GM18505 (cell line): Measurements from ENCODE around the gene CAPN1.
A peak's percentile ranks its signal among the peaks of the same experiment; 100 is the strongest.
"Not testable (repeated sequence)": the region's sequence is repeated elsewhere in the genome, so short reads cannot be mapped to it uniquely, and the experiment has no call there.

Experiments used
- ATAC-seq: cut with Tn5 transposase; IDR thresholded peaks from one replicate; pipeline ENCODE4 v1.9.1; 2021; ENCODE audit not compliant: unreplicated experiment
- POLR2A ChIP-seq: IDR thresholded peaks from 4 replicates; pipeline ENCODE4 v1.6.1; 2011; ENCODE audit warnings: borderline replicate concordance; ENCODE audit not compliant: insufficient read depth, insufficient read length; ENCODE audit errors: extremely low read depth

CAPN1 gene

DNA sequence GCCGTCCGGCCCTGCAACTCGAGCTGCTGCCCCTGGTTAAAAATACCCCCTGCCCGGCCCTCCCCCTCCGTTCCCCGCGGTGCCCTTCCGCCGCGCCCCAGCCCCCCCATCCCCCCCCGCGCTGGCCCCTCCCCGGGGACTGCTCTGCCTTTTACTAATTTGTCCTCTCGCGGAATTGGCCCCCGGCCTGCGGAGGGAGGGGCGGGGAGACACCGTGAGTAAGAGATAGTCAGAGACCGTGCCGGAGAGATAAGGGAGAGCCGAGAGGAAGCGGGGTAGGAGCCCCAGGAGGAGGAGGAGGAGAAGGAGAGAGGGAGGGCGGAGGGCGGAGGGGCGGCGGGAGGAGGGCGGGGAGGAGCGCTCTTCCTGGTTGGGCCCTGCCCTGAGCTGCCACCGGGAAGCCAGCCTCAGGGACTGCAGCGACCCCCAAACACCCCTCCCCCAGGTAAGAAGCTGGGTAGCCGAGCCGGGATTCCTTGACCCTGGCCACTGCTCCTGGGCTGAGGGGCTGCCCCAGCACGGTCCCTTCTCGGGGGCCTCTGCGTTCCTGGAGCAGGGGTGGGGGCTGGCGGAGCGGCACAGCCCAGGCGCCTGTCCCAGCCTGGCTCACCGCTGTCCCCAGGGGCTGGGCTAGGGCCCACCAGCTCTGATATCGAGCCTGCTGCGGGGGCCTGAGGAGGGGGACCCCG, at the start of gene CAPN1:
Gene CAPN1 (plus strand): TSS at position 360 of the 689 bp plus-strand sequence. CDS start 774 bp downstream, outside the sequence.
- TF ChIP-seq POLR2A, result peak; percentile 21
- ATAC-seq, result peak; percentile 38

DNA sequence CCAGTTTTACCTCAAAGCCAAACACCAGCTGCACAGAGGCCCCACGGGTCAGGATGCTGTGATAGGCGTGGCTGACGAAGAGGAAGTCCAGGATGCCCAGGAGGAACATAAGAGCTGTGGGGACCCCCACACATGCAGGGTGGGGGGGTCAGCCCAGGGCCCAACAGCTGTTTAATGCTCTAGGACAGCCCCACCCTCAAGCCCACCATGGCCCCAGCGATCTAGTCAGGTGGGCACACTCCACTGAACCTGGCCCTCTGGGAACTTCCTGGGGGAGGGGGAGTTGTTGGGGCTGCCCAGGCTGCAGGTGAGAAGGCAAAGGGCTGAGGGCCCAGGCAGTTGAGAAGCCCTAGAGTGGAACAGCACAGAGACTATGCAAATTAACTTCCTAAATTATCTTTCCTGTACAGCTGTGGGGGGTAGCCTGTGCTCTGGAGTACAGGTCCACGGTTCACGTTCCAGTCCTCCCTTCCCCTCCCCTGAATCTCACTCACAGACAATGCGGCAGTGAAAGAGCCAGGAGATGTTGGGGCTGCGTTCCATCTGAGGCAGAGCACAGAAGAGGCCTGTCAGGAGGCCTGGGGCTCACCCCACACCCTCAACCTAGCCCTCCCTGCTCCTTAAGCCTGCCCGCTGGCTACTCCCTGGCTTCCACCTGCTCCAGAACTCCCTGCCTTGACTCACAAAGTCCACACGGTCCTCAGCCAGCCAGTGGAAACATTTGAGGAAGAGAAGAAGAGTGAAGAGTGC, 49.3 kb upstream of the CAPN1 start:
- TF ChIP-seq POLR2A, result peak; percentile 76
- ATAC-seq, result no peak

DNA sequence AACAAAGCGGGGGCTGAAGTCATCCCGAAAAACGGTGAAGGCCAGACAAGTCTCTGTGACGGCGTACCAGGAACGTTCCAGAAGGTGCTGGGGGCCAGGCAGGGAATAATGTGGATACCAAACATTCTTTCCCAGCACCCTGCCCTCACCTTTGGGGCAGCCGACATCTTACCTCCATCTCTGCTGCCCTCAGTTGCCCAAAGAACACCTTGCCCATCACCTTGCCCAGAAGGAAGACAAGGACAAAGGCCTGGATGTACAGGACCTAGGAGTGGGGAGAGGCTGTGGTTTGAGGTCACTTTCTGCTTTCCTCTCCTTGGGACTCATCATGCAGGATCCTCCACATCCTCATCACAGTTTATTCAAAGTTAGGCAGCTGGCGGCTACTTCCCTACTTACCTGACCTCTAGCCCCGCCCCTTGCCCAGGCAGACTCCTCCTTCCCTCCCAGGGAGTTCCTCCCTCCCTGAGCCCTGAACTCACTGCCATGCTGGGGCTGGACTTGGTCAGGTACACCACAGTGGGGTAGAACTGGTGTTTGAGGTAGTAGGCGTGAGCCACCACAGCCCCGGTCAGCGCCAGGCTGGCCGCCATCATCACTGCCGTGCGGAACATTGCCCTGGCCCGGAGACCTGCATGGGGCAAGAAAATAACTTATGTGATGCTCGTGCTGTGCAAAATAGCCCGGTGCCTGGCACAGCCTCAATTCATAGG, 48.6 kb upstream of the CAPN1 start:
- ATAC-seq, result no peak
- peak; percentile 66 for TF ChIP-seq POLR2A

DNA sequence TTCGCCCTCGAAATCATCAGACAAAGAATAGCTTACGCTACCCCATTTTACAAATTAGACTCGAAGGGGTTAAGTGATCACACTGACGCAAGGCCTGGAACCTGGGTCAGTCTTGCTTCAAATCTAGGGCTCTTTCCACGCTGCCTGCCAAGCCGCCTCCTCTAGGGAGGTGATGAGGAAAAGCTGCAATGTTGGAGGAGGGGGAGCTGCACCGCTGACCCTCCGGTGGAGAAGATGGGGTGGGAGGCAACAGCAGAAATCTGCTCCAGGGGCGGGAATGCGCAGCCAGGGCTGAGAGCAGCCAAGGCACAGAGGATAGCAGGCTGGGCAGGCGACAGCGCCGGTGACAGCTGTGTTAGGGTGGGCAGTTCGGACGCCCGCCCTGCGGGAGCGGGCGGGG, 48.0 kb upstream of the CAPN1 start:
- ATAC-seq, result no peak
- no peak for TF ChIP-seq POLR2A

DNA sequence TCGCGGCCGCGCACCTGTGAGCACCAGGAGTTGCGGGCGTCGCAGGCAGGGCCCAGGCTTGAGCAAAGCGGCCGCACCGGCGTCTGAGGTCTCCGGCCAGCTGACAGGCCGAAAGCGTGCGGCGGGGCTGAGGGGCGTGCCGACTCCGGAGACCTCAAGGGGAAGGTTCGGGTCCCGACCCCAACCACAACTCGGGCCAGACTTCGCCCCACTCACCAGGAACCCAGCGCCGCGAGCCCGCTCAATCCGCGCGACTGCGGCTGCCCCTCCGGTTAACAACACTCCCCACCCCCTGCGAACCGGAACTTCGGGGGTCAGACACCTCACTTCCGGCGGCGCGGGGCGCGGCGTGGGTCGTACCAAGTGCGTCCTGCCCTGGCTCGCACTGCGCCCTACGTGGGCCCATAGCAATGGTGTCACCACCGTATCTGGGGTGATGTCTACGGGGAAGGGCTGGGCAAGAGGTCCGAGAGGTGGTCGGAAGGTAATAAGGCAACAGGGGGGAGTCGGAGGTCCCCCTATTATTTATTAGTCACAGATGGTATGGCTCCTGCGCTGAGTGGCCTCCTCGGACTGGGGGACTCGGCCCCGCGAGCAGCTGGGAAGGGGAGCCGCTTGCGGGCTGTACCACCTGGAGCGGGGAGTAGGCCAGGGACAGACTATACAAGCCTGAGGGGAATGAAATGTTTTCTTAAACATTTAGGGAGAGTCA, 47.3 kb upstream of the CAPN1 start, which contains the start of gene SYVN1:
Gene SYVN1 (minus strand): TSS at position 280 of the 712 bp plus-strand sequence. CDS start 918 bp downstream, outside the sequence.
- ATAC-seq, result peak; percentile 54
- peak; percentile 90 for TF ChIP-seq POLR2A

DNA sequence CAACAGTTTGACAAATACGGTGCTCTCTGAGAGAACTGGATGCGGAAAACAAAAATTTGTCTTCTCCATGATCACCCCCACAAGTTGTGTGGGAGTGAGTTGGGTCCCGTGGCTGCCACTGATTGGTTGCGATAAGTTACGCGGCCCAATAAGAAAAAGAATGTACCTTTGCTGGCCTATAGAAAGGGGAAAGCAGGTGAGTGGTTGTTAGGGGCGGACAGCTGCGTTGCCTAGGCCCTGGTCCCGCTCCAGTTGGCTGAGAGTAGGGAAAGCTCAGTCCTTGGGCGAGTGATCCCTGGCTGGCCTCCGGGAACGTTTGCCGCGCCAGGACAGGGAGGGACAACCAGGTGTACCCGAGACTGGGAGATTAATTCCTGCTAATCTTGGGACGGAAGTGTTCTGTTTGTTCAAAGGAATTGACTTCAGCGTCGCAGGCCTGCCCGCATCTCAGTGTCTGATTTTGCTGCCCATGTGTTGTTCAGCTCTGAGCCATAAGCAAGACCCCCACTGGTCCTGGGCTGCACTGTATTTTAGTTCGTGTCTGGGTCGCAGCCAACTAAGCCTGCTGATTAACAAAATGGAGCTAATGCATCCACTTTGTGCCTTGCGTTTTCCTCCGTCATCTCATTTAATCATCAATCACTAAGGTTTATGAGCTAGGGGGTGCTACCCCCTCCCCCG, 46.6 kb upstream of the CAPN1 start:
- peak; percentile 56 for ATAC-seq
- peak; percentile 70 for TF ChIP-seq POLR2A

DNA sequence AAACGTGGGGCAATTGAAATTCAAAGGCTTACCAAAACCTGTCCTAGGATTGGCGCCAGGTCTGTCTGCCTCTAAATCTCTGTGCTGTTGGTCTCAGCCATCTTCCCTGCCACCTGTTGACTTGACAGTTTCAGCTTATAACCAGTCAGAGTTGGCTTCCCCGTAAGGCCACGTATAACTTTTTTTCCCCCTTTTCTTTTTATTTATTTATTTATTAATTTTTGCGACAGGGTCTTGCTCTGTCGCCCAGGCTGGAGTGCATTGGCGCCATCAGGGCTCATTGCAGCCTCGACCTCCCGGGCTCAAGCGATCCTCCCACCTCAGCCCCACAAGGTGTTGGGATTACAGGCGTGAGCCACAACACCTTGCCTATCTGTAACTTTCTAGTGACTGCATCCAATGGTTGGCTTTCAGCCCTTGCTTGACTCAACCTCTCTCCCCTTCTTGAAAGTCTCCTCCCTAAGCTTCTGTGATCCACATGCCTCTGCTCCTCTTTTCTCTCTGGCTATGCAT, 46.0 kb upstream of the CAPN1 start:
- ATAC-seq, result no peak
- no peak for TF ChIP-seq POLR2A

DNA sequence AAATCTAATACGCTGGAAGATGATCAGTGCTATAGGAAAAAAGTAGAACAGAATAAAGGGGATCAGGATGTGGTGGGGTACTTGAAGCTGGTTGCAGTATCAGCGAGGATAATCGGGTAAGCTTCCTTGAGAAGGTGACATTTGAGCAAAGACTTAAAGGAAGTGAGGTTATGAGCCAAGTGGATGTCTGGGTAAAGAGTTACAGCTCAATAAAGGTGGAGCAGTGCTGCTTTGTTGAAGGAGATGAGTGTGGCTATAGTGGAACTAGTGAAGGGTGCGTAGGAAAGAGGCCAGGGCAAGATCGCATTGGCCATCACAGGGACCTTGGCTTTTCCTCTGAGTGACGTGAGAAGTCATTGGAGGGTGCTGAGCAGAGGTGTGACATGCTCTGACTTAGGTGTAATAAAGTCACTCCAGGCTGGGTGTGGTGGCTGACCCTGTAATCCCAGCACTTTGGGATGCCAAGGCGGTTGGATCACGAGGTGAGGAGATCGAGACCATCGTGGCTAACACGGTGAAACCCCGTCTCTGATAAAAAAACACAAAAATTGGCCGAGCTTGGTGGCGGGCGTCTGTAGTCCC, 45.1 kb upstream of the CAPN1 start:
- ATAC-seq, result no peak
- TF ChIP-seq POLR2A, result no peak

DNA sequence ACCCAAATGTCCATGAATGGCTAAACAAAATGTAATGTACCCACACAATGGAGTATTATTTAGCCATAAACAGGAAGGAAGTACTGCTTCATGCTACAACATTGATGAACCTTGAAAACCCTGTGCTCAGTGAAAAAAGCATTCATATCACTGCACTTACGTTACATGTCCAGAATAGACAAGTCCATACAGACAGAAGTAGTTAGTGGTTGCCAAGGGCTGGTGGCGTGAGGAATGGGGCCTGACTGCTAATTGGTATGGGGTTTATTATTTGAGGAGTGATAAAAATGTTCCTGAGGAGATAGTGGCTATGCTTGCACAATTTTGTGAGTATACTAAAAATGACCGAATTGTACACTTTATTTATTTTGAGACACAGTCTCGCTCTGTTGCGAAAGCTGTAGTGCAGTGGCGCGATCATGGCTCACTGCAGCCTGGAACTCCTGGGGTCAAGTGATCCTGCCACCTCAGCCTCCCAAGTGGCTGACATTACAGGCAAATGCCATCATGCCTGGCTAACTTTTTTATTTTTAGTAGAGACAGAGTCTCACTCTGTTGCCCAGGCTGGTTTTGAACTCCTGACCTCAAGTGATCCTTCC, 39.7 kb upstream of the CAPN1 start:
- no peak for ATAC-seq
- TF ChIP-seq POLR2A, result no peak

DNA sequence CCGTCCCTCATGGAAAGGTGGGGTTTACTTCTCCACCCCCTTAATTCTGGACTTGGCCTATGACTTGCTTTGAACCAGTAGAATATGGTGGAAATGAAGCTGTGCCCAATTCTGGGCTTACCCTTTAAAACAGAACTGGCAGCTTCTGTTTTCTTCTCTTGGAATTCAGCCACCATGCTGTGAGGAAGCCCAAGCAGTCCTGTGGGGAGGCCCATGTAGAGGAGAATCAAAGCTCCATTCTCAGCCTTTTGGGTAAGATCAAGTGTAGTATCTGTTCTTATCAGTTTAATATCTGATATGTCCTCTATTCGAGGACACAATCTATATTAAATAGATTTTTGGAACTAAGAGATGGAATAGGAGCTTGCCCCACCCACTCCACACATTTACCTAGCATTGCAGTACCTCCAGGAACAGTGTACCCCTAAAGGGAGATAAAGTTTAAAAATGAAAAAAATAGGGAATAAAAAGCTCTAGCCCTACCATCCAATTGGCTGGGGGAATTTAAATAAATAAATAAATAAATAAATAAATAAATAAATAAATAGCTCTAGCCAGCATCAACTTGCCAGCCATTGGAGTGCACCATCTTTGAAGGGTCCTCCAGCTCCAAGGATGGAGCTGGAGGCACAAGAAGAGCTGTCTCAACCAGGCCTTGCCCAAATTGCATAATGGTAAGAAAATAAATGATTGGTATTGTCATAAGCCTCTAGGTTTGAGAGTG, 34.2 kb upstream of the CAPN1 start:
- TF ChIP-seq POLR2A, result no peak
- ATAC-seq, result no peak

DNA sequence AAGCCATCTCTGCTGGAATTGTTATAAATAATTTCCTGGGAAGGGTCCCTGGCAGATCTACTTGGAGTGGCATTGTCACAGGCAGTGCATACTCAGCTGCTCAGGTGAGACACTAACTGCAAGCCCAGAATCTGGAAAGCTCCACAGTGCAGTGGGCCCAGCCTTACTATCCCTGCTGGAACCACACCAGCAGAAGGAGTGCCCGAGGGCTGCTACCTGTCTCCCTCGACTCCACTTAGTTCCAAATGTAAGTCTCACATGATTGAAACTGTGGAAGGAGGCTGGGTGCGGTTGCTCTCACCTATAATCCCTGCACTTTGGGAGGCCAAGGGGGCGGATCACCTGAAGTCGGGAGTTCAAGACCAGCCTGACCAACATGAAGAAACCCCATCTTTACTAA, 33.1 kb upstream of the CAPN1 start:
- no peak for TF ChIP-seq POLR2A
- no peak for ATAC-seq

DNA sequence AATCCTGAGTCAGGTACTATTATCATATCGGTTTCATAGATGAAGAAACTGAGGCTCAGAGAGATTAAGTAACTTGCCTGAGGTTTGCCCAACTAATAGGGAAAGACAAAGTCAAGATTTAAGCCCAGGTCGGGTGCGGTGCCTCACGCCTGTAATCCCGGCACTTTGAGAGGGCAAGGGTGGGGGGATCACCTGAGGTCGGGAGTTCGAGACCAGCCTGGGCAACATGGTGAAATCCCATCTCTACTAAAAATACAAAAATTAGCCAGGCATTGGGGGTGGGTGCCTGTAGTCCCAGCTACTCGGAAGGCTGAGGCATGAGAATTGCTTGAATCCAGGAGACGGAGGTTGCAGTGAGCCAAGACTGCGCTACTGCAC, 31.6 kb upstream of the CAPN1 start:
- ATAC-seq, result not testable (repeated sequence)
